ENCODE data around the gene HPS5.
A peak's percentile ranks its signal among the peaks of the same experiment; 100 is the strongest.

DNA sequence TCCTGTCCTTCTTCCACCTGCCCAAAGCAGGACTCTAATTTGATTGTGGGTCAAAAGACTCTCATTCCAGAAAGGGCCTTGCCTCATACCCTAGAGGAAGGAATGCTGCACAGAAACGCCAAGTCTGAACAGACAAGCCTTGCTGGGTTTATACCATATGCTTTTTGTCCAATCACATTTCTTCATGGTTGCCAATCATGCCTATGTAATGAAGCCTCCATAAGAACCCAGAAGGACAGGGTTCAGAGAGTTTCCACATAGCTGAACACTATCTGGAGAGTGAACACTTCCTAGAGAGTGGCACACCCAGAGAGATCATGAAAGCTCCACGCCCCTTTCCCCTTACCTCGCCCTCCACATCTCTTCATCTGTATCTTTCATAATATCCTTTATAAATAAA, 68.7 kb downstream of the HPS5 start:
- TF ChIP-seq EZH2 (IDR thresholded peaks at IDR 0.05; ENCODE audit: borderline replicate concordance, low read length) = no peak
- TF ChIP-seq, protein P1, sequence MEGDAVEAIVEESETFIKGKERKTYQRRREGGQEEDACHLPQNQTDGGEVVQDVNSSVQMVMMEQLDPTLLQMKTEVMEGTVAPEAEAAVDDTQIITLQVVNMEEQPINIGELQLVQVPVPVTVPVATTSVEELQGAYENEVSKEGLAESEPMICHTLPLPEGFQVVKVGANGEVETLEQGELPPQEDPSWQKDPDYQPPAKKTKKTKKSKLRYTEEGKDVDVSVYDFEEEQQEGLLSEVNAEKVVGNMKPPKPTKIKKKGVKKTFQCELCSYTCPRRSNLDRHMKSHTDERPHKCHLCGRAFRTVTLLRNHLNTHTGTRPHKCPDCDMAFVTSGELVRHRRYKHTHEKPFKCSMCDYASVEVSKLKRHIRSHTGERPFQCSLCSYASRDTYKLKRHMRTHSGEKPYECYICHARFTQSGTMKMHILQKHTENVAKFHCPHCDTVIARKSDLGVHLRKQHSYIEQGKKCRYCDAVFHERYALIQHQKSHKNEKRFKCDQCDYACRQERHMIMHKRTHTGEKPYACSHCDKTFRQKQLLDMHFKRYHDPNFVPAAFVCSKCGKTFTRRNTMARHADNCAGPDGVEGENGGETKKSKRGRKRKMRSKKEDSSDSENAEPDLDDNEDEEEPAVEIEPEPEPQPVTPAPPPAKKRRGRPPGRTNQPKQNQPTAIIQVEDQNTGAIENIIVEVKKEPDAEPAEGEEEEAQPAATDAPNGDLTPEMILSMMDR (conservative IDR thresholded peaks at IDR 0.05 in 1 of 2, IDR thresholded peaks at IDR 0.05 in 1 of 2; ENCODE audit: extremely low read depth in 1 of 2, insufficient read depth in 1 of 2, low read depth in 1 of 2, low read length in 2 of 2) = peak in 1 of 2 donors; percentile 11
